ENCODE results near the gene GALNT14.

Gene GALNT14

GRCh38 chr2:30900381-30900780 is 237.9 kb downstream of the GALNT14 start:
- no peaks in the 10 kb centered on the region for H3K36me3 ChIP-seq (ENCODE audit: control insufficient read depth, low read depth, low read length)
- no peaks in the 10 kb centered on the region for H3K4me1 ChIP-seq (ENCODE audit: control insufficient read depth, low read depth, low read length)
- H3K9ac ChIP-seq (ENCODE audit: low read length), result no peak overlapping the region
- no peaks in the 10 kb centered on the region for H3K9me3 ChIP-seq (ENCODE audit: control insufficient read depth, low read depth, low read length)
- H3K27me3 ChIP-seq (ENCODE audit: control insufficient read depth, insufficient read depth, low read length), result no peaks in the 10 kb centered on the region
- H3K27ac ChIP-seq (ENCODE audit: low read length), result no peak overlapping the region
- H3K4me3 ChIP-seq (ENCODE audit: low read length), result no peak overlapping the region

DNA sequence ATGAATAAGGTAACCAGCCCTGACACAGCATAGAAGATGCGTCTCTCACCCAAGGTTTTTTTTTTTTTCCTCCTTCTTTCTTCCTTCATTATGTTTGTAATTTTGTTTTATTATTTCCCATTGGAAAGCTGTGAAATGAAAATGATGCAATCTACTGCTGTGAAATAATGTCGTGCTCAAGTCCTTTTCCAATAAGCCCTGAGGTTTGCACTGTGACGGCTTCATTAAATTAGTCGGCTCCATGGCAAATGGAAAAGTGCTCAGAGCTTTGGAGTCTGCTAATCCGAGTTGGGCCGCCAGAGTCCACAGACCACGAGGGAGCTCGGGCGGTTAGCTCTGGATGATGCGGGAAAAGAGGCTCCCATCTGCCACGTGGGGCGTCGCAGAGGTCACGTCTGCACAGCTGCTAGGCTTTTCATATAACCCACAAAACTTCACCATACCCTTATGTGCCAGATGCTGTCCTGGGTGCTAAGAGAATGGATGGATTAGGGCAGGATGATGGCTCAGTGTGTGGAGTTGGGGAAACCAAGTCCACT is 238.7 kb downstream of the GALNT14 start:
- Histone ChIP-seq H3K4me1 (ENCODE audit: control insufficient read depth, low read depth, low read length) (no peaks in the 10 kb centered on the region), H3K9me3 (ENCODE audit: control insufficient read depth, low read depth, low read length) (no peaks in the 10 kb centered on the region), H3K9ac (ENCODE audit: low read length) (no peak overlapping the region), H3K27ac (ENCODE audit: low read length) (no peak overlapping the region), H3K4me3 (ENCODE audit: low read length) (no peak overlapping the region), H3K27me3 (ENCODE audit: control insufficient read depth, insufficient read depth, low read length) (no peaks in the 10 kb centered on the region), H3K36me3 (ENCODE audit: control insufficient read depth, low read depth, low read length) (no peaks in the 10 kb centered on the region)

GRCh38 chr2:30897539-30897938 is 240.7 kb downstream of the GALNT14 start:
- Histone ChIP-seq H3K4me3 (ENCODE audit: low read length) (no peak overlapping the region), H3K27me3 (ENCODE audit: control insufficient read depth, insufficient read depth, low read length) (no peaks in the 10 kb centered on the region), H3K4me1 (ENCODE audit: control insufficient read depth, low read depth, low read length) (no peaks in the 10 kb centered on the region), H3K9me3 (ENCODE audit: control insufficient read depth, low read depth, low read length) (no peaks in the 10 kb centered on the region), H3K36me3 (ENCODE audit: control insufficient read depth, low read depth, low read length) (no peaks in the 10 kb centered on the region), H3K9ac (ENCODE audit: low read length) (no peak overlapping the region), H3K27ac (ENCODE audit: low read length) (no peak overlapping the region)

- Histone ChIP-seq H3K9ac (ENCODE audit: low read length) (no peak overlapping the region), H3K27me3 (ENCODE audit: control insufficient read depth, insufficient read depth, low read length) (no peaks in the 10 kb centered on the region), H3K9me3 (ENCODE audit: control insufficient read depth, low read depth, low read length) (no peaks in the 10 kb centered on the region), H3K36me3 (ENCODE audit: control insufficient read depth, low read depth, low read length) (no peaks in the 10 kb centered on the region), H3K4me3 (ENCODE audit: low read length) (no peak overlapping the region), H3K4me1 (ENCODE audit: control insufficient read depth, low read depth, low read length) (no peaks in the 10 kb centered on the region), H3K27ac (ENCODE audit: low read length) (no peak overlapping the region)
Observed at GRCh38 chr2:30894498-30895119, 243.6 kb downstream of the GALNT14 start.

GRCh38 chr2:30888852-30889409 is 249.3 kb downstream of the GALNT14 start:
- H3K36me3 ChIP-seq (ENCODE audit: control insufficient read depth, low read depth, low read length), result no peaks in the 10 kb centered on the region
- no peaks in the 10 kb centered on the region for H3K9me3 ChIP-seq (ENCODE audit: control insufficient read depth, low read depth, low read length)
- no peak overlapping the region for H3K27ac ChIP-seq (ENCODE audit: low read length)
- H3K4me3 ChIP-seq (ENCODE audit: low read length), result no peak overlapping the region
- H3K4me1 ChIP-seq (ENCODE audit: control insufficient read depth, low read depth, low read length), result peaks cover 19% of the 10 kb centered on the region
- no peak overlapping the region for H3K9ac ChIP-seq (ENCODE audit: low read length)
- no peaks in the 10 kb centered on the region for H3K27me3 ChIP-seq (ENCODE audit: control insufficient read depth, insufficient read depth, low read length)

DNA sequence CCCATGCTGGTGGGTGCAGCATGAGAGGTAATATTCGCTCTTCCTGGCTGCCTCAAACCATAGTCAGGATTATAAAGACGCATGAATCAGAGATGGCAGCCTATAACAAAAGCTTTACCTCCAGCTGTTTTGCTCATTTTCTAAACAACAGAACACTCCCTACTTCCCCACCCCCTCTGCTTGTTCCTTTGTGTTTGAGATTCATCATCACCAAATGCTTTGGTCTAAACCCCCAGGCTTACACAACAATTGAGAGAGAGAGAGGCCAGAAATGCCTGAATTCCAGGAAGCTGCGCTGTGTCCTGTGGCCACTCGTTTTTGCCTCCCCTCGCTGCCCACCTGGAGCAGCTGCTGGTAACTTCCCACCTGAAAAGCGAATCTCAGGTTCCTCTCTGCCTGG is 252.2 kb downstream of the GALNT14 start:
- H3K4me3 ChIP-seq (ENCODE audit: low read length), result no peak overlapping the region

DNA sequence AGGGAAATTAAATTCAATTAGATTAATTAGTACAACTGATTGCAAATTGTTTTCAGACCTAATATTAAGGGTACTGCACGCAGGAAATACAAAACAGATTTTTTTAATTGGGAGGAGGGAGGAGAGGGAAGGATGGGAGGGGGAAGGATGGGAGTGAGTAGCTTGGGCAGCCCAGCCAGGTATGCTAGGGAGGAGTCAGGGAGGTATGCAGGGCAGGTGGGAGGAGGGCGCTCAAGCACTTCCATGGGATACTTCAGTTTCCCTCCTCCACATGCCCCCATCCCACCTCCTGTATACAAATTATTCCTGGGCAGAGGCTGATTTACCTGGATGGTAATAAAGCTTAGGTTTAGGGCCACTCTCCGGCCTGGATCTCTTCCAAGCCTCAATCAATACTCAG is 254.4 kb downstream of the GALNT14 start:
- Histone ChIP-seq H3K27me3 (ENCODE audit: control insufficient read depth, insufficient read depth, low read length) (no peaks in the 10 kb centered on the region), H3K4me3 (ENCODE audit: low read length) (no peak overlapping the region), H3K4me1 (ENCODE audit: control insufficient read depth, low read depth, low read length) (peaks cover 19% of the 10 kb centered on the region), H3K36me3 (ENCODE audit: control insufficient read depth, low read depth, low read length) (no peaks in the 10 kb centered on the region), H3K9me3 (ENCODE audit: control insufficient read depth, low read depth, low read length) (no peaks in the 10 kb centered on the region), H3K27ac (ENCODE audit: low read length) (no peak overlapping the region), H3K9ac (ENCODE audit: low read length) (no peak overlapping the region)

More for the DNA sequence above, 252.2 kb downstream of the GALNT14 start:
- H3K27me3 ChIP-seq (ENCODE audit: control insufficient read depth, insufficient read depth, low read length), result no peaks in the 10 kb centered on the region
- H3K27ac ChIP-seq (ENCODE audit: low read length), result no peak overlapping the region
- no peaks in the 10 kb centered on the region for H3K36me3 ChIP-seq (ENCODE audit: control insufficient read depth, low read depth, low read length)
- H3K9me3 ChIP-seq (ENCODE audit: control insufficient read depth, low read depth, low read length), result no peaks in the 10 kb centered on the region
- H3K4me1 ChIP-seq (ENCODE audit: control insufficient read depth, low read depth, low read length), result peaks cover 19% of the 10 kb centered on the region
- no peak overlapping the region for H3K9ac ChIP-seq (ENCODE audit: low read length)

DNA sequence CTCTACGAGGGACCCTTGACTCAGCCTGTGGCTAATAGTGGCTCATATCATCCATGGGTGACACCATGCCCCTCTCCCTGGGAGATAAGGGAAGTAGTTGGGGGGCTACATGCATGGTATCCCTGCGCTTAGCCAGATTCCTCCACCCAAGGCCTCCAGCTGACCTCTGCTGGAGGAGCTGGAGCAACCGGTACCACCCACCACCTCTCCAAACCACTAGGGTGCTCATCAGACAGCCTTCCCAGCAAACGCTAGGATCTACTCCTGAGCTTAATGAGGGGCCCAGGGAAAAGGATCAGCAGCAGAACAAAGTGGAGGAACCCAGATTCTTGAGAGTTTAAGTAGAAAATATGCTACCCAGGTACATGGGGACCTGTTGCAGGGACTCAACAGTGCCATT is 255.1 kb downstream of the GALNT14 start:
- Histone ChIP-seq H3K9ac (ENCODE audit: low read length) (no peak overlapping the region), H3K4me1 (ENCODE audit: control insufficient read depth, low read depth, low read length) (peaks cover 19% of the 10 kb centered on the region), H3K27me3 (ENCODE audit: control insufficient read depth, insufficient read depth, low read length) (no peaks in the 10 kb centered on the region), H3K36me3 (ENCODE audit: control insufficient read depth, low read depth, low read length) (no peaks in the 10 kb centered on the region), H3K27ac (ENCODE audit: low read length) (no peak overlapping the region), H3K4me3 (ENCODE audit: low read length) (no peak overlapping the region), H3K9me3 (ENCODE audit: control insufficient read depth, low read depth, low read length) (no peaks in the 10 kb centered on the region)

DNA sequence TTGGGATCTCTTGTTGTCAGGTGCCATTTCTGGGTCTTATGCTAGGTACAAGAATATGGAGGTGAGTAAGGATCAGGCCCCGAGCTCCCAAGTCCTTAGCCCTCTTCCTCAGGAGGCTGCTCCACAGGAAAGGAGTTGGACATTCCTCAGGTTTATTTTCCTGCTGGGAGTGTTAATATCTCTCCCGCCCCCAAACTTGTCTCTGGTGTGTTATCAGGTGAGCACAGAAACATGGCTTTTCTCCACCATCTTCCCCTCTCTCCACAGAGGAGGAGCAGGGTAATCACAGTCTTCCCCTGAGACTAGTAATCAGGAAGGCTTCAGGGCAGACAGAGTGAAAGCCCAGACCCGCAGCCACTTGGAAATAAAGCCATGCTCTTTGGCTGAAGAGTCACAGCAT is 257.7 kb downstream of the GALNT14 start:
- no peak overlapping the region for H3K9ac ChIP-seq (ENCODE audit: low read length)
- no peaks in the 10 kb centered on the region for H3K27me3 ChIP-seq (ENCODE audit: control insufficient read depth, insufficient read depth, low read length)
- peaks cover 6% of the 10 kb centered on the region for H3K4me1 ChIP-seq (ENCODE audit: control insufficient read depth, low read depth, low read length)
- no peaks in the 10 kb centered on the region for H3K36me3 ChIP-seq (ENCODE audit: control insufficient read depth, low read depth, low read length)
- H3K27ac ChIP-seq (ENCODE audit: low read length), result no peak overlapping the region
- H3K4me3 ChIP-seq (ENCODE audit: low read length), result no peak overlapping the region
- H3K9me3 ChIP-seq (ENCODE audit: control insufficient read depth, low read depth, low read length), result no peaks in the 10 kb centered on the region

DNA sequence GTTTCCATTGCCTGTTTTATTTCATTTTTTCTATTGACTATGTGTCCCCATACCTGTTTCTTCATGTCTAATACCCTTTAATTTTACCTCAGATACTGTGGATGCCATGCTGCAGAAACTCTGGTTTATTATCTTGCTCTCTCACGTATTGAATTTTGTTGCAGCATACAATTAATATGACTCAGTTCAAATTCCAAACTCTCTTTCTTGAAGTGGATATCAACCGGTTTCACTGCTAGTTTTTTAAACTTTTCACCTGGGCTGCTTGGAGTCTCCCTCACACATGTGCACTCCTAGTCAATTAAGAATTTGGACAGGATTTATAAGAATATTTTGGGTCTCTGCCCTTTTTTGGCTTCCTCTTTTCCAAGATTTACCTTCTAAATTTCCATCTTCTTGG is 260.4 kb downstream of the GALNT14 start:
- Histone ChIP-seq H3K36me3 (ENCODE audit: control insufficient read depth, low read depth, low read length) (no peaks in the 10 kb centered on the region), H3K27ac (ENCODE audit: low read length) (no peak overlapping the region), H3K9ac (ENCODE audit: low read length) (no peak overlapping the region), H3K9me3 (ENCODE audit: control insufficient read depth, low read depth, low read length) (no peaks in the 10 kb centered on the region), H3K4me3 (ENCODE audit: low read length) (no peak overlapping the region), H3K4me1 (ENCODE audit: control insufficient read depth, low read depth, low read length) (no peaks in the 10 kb centered on the region), H3K27me3 (ENCODE audit: control insufficient read depth, insufficient read depth, low read length) (no peaks in the 10 kb centered on the region)

DNA sequence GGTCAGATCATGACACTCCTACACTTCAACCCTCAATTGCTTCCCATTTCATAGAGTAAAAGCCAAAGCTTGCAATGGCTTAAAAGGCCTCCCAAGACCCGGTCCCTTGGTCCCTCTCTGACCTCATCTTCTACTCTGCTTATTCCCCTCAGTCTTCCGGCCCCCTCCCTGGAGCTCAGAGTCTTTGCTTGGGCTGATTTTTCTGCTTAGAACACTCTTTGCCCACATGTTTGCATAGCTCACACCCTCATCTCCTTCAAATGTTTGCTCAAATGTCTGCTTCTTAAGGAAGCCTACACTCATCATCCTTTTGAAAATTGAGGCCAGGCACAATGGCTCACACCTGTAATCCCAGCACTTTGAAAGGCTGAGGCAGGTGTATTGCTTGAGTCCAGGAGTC is 265.4 kb downstream of the GALNT14 start:
- H3K27ac ChIP-seq (ENCODE audit: low read length), result no peak overlapping the region
- H3K9ac ChIP-seq (ENCODE audit: low read length), result no peak overlapping the region
- H3K4me1 ChIP-seq (ENCODE audit: control insufficient read depth, low read depth, low read length), result peaks cover 15% of the 10 kb centered on the region
- no peaks in the 10 kb centered on the region for H3K27me3 ChIP-seq (ENCODE audit: control insufficient read depth, insufficient read depth, low read length)
- H3K9me3 ChIP-seq (ENCODE audit: control insufficient read depth, low read depth, low read length), result no peaks in the 10 kb centered on the region
- no peaks in the 10 kb centered on the region for H3K36me3 ChIP-seq (ENCODE audit: control insufficient read depth, low read depth, low read length)
- H3K4me3 ChIP-seq (ENCODE audit: low read length), result no peak overlapping the region

Measured in iPS-18a (cell line).